Fibroblast of lung (primary cell): Measurements from ENCODE around the gene ATG7. TPM values are rescaled to one million over a fixed set of nuclear protein-coding genes. Genes with fewer than 3 reads are reported as not detected.

Source experiments
- DNase-seq, 2 donors: peaks; one replicate each; pipeline versions ENCODE4 v3.0.0 to v3.0.0-alpha.2; 2010; ENCODE audit warnings: low read depth in 2 of 2
- H2AFZ ChIP-seq: 2 replicates; pipeline ENCODE4 v1.5.1; 2012; ENCODE audit warnings: low read length, control low read depth, inconsistent platforms
- H3K27ac ChIP-seq: 2 replicates; pipeline ENCODE4 v1.5.1; 2011; ENCODE audit warnings: low read length, control low read depth; ENCODE audit not compliant: insufficient read depth
- H3K27me3 ChIP-seq: 2 replicates; pipeline ENCODE4 v1.5.1; 2011; ENCODE audit warnings: mild to moderate bottlenecking, low read length; ENCODE audit not compliant: control insufficient read depth, insufficient read depth
- H3K36me3 ChIP-seq: 2 replicates; pipeline ENCODE4 v1.5.1; 2011; ENCODE audit warnings: low read length; ENCODE audit not compliant: control insufficient read depth, insufficient read depth
- H3K4me1 ChIP-seq: 2 replicates; pipeline ENCODE4 v1.5.1; 2011; ENCODE audit warnings: low read length; ENCODE audit not compliant: control insufficient read depth, insufficient read depth; ENCODE audit errors: extremely low read depth
- H3K4me2 ChIP-seq: 2 replicates; pipeline ENCODE4 v1.5.1; 2011; ENCODE audit warnings: low read length, control low read depth; ENCODE audit not compliant: insufficient read depth; ENCODE audit errors: extremely low read depth
- H3K4me3 ChIP-seq, 4 experiments: fragments of 200-600 bp in 1 of 4; sonication (generic) in 1 of 4; replicated peaks in 1 of 4; 2 replicates each; pipeline ENCODE4 v1.5.1; 2011 to 2016; ENCODE audit warnings: low read length in 4 of 4, low read depth in 3 of 4, mild to moderate bottlenecking in 3 of 4, control low read depth in 2 of 4, inconsistent platforms in 1 of 4, mixed read lengths in 1 of 4; ENCODE audit not compliant: insufficient read depth in 1 of 4; ENCODE audit errors: control extremely low read depth in 1 of 4
- H3K79me2 ChIP-seq: 2 replicates; pipeline ENCODE4 v1.5.1; 2012; ENCODE audit warnings: mild to moderate bottlenecking, low read length, inconsistent platforms; ENCODE audit not compliant: control insufficient read depth, insufficient read depth
- H3K9ac ChIP-seq: 2 replicates; pipeline ENCODE4 v1.5.1; 2011; ENCODE audit warnings: mild to moderate bottlenecking, low read length, control low read depth; ENCODE audit not compliant: insufficient read depth
- H3K9me3 ChIP-seq: 2 replicates; pipeline ENCODE4 v1.5.1; 2012; ENCODE audit warnings: low read depth, low read length; ENCODE audit not compliant: control insufficient read depth, insufficient read depth
- H4K20me1 ChIP-seq: 2 replicates; pipeline ENCODE4 v1.5.1; 2011; ENCODE audit warnings: low read length; ENCODE audit not compliant: control insufficient read depth, insufficient read depth; ENCODE audit errors: extremely low read depth
- CTCF ChIP-seq, 2 donors: IDR thresholded peaks in 1 of 2; conservative IDR thresholded peaks in 1 of 2; 1 replicate in 1 of 2; 2 replicates in 1 of 2; pipeline ENCODE4 v1.5.1; 2011 to 2012; ENCODE audit warnings: low read length in 2 of 2, control low read depth in 1 of 2, inconsistent platforms in 1 of 2, low read depth in 1 of 2, mild to moderate bottlenecking in 1 of 2
- EZH2 ChIP-seq: IDR thresholded peaks from 2 replicates; pipeline ENCODE4 v1.5.1; 2012; ENCODE audit warnings: low read length, control low read depth, mild to moderate bottlenecking; ENCODE audit errors: missing control alignments
- polyA plus RNA-seq, 2 donors: library from polyadenylated mRNA; depleted of rRNA in 1 of 2; stranded (reverse) in 1 of 2; unstranded in 1 of 2; fragments of >200 nt; gene quantifications; 2 replicates each; pipeline ENCODE4 v1.2.1, GENCODE V29; 2011 to 2012; ENCODE audit warnings: missing spikeins in 1 of 2
- total RNA-seq: library from RNA; depleted of rRNA; stranded (reverse); fragments of >200 nt; gene quantifications from 2 replicates; pipeline ENCODE4 v1.2.1, GENCODE V29; 2014

The ATG7 gene
- total and polyA plus RNA-seq, 2 donors (not counting 1 experiment from before 2014, with no cell fraction given) = 50.8 to 56.5 TPM

GRCh38 chr3:11544412-11545181, 272.4 kb downstream of the ATG7 start:
- Histone ChIP-seq H3K27me3 (no peaks in the 10 kb centered on the region), H3K4me2 (peak overlapping the region; percentile 25), H3K79me2 (no peaks in the 10 kb centered on the region), H3K4me3 (no peak overlapping the region), H4K20me1 (no peaks in the 10 kb centered on the region), H3K27ac (no peak overlapping the region), H3K4me1 (no peaks in the 10 kb centered on the region), H3K9ac (no peak overlapping the region), H3K36me3 (no peaks in the 10 kb centered on the region), H3K9me3 (no peaks in the 10 kb centered on the region), H2AFZ (no peak overlapping the region)
- TF ChIP-seq EZH2 (no peak), CTCF (conservative IDR thresholded peaks at IDR 0.05 in 1 of 2, IDR thresholded peaks at IDR 0.05 in 1 of 2; ENCODE audit: low read depth in 1 of 2, low read length in 2 of 2) (no peak)
- peak; percentile 45 to 62 for DNase-seq

- Histone ChIP-seq H3K9ac (no peak overlapping the region), H2AFZ (no peak overlapping the region), H3K36me3 (no peaks in the 10 kb centered on the region), H4K20me1 (no peaks in the 10 kb centered on the region), H3K4me3 (no peak overlapping the region), H3K27me3 (no peaks in the 10 kb centered on the region), H3K9me3 (no peaks in the 10 kb centered on the region), H3K27ac (no peak overlapping the region), H3K4me2 (no peak overlapping the region), H3K4me1 (no peaks in the 10 kb centered on the region), H3K79me2 (no peaks in the 10 kb centered on the region)
- no peak for TF ChIP-seq CTCF (conservative IDR thresholded peaks at IDR 0.05 in 1 of 2, IDR thresholded peaks at IDR 0.05 in 1 of 2; ENCODE audit: low read depth in 1 of 2, low read length in 2 of 2)
- no peak for TF ChIP-seq EZH2
- DNase-seq = no peak
These were observed 273.1 kb downstream of the ATG7 start for GRCh38 chr3:11545186-11545851.

- TF ChIP-seq EZH2 (no peak), CTCF (conservative IDR thresholded peaks at IDR 0.05 in 1 of 2, IDR thresholded peaks at IDR 0.05 in 1 of 2; ENCODE audit: low read depth in 1 of 2, low read length in 2 of 2) (no peak)
- H3K79me2 ChIP-seq = no peaks in the 10 kb centered on the region
- no peak overlapping the region for H3K27ac ChIP-seq
- no peaks in the 10 kb centered on the region for H3K9me3 ChIP-seq
- H3K4me3 ChIP-seq = no peak overlapping the region
- H3K4me1 ChIP-seq = no peaks in the 10 kb centered on the region
- H3K27me3 ChIP-seq = no peaks in the 10 kb centered on the region
- no peak overlapping the region for H3K4me2 ChIP-seq
- no peaks in the 10 kb centered on the region for H4K20me1 ChIP-seq
- no peak for DNase-seq
- H2AFZ ChIP-seq = no peak overlapping the region
- no peak overlapping the region for H3K9ac ChIP-seq
- H3K36me3 ChIP-seq = no peaks in the 10 kb centered on the region
These were observed 274.6 kb downstream of the ATG7 start for GRCh38 chr3:11546657-11547302.
